Measurements from ENCODE around the gene CFAP44.

The CFAP44 gene

DNA sequence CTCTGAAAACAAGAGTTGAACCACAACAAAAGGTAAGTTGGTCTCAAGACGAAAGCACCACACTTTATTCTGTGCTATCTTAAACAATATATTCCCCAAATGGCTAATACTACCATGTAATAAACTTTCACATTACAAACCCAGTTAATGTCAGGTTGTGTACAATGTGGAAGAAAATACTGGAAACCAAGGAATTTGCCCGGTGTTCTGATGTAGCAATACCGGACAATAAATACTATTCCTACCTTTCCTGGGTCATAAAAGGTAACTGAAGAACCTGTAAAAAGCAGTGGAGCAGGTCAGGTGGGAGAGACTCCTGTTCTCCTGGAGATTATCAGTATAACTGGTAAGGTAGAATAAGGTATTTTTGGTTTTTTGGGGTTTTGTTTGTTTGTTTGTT, 3.9 kb downstream of the CFAP44 start:
- Histone ChIP-seq H3K9ac (ENCODE audit: low read depth, low read length) (no peak overlapping the region), H3K27ac (ENCODE audit: low read length) (no peak overlapping the region), H3K27me3 (ENCODE audit: insufficient read depth, low read length) (no peaks in the 10 kb centered on the region), H3K4me1 (ENCODE audit: insufficient read depth, low read length) (no peaks in the 10 kb centered on the region), H3K4me3 (ENCODE audit: low read length) (no peak overlapping the region), H3K36me3 (ENCODE audit: insufficient read depth, low read depth, low read length) (no peaks in the 10 kb centered on the region), H3K9me3 (ENCODE audit: insufficient read depth, low read depth, low read length) (no peaks in the 10 kb centered on the region)

DNA sequence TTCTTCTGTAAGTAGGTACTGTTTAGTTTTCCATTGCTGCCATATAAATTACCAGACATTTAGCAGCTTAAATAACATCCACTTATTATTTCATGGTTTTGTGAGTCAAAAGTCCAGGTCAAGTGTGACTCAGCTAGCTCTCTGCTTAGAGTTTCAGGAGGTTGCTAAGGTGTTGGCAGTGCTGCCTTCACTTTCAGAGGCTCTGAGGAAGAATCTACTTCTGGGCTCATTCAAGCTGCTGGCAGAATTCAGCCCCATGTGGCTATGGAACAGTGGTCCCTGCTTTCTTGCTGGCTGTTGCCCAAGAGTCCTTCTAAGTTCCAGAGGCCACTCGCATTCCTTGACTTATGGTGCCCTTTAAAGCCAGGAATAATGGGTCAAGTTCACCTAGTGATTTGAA, 4.5 kb downstream of the CFAP44 start:
- H3K9ac ChIP-seq (ENCODE audit: low read depth, low read length): no peak overlapping the region
- H3K9me3 ChIP-seq (ENCODE audit: insufficient read depth, low read depth, low read length): no peaks in the 10 kb centered on the region
- no peaks in the 10 kb centered on the region for H3K36me3 ChIP-seq (ENCODE audit: insufficient read depth, low read depth, low read length)
- H3K4me1 ChIP-seq (ENCODE audit: insufficient read depth, low read length): no peaks in the 10 kb centered on the region
- no peak overlapping the region for H3K4me3 ChIP-seq (ENCODE audit: low read length)
- H3K27ac ChIP-seq (ENCODE audit: low read length): no peak overlapping the region
- H3K27me3 ChIP-seq (ENCODE audit: insufficient read depth, low read length): no peaks in the 10 kb centered on the region

DNA sequence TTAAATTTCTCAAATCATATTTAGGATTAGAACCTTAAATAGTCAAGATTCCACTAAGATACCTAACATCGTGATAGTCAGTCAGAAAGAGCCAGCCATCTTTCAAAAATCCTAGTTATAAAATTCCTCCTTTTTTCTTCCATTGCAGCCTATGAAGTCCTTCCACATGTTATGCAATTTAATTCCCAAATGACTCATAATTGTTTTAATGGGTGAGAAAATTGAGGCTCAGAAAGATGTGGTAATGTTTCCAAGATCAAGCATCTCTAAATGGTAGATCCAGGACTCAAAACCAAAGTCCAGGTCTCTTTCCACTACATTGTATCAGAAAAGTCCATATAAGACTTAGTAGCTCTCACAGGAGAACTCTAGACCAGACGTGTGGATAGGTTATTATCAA, 9.5 kb downstream of the CFAP44 start:
- Histone ChIP-seq H3K36me3 (ENCODE audit: insufficient read depth, low read depth, low read length) (peaks cover 3% of the 10 kb centered on the region; the same call in 1 of the 2 replicates), H3K27me3 (ENCODE audit: insufficient read depth, low read length) (no peaks in the 10 kb centered on the region), H3K9ac (ENCODE audit: low read depth, low read length) (no peak overlapping the region), H3K4me1 (ENCODE audit: insufficient read depth, low read length) (no peaks in the 10 kb centered on the region), H3K4me3 (ENCODE audit: low read length) (no peak overlapping the region), H3K27ac (ENCODE audit: low read length) (no peak overlapping the region), H3K9me3 (ENCODE audit: insufficient read depth, low read depth, low read length) (no peaks in the 10 kb centered on the region)

DNA sequence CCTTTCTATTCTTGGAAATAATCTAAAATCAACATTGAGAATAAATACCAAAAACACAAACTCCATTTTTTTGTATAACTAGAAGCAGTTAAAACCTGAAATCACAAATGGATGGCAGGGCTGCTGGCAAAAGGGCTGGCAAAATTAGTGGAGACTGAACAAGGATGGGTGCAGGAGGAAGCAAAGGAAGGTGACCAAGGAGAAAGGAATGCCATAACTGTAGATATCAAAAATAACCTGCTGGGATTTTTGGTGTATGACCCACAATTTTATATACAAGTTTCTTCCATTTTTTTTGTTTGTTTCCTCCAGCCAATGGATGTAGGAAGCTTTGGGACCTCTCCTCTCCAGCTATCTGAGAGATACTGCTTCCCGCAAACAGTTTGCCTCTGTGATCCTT, 12.7 kb downstream of the CFAP44 start:
- no peaks in the 10 kb centered on the region for H3K27me3 ChIP-seq (ENCODE audit: insufficient read depth, low read length)
- no peak overlapping the region for H3K4me3 ChIP-seq (ENCODE audit: low read length)
- no peaks in the 10 kb centered on the region for H3K9me3 ChIP-seq (ENCODE audit: insufficient read depth, low read depth, low read length)

DNA sequence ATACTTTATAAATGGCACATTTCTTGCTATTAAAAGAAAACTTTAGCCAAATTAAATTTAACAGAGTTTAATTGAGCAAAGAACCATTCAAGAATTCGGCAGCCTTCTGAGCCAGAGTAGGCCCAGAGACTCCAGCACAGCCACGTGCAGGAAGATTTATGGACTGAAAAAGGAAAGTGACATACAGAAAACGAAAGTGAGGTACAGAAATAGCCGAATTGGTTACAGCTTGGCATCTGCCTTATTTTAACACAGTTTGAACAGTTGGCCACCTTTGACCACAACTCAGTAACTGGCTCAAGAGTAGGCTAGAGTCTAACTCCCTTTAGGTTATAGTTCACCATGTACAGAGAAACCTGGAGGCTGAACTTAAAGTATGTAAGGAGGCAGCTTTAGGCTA, 17.6 kb downstream of the CFAP44 start:
- H3K4me1 ChIP-seq (ENCODE audit: insufficient read depth, low read length): no peaks in the 10 kb centered on the region
- H3K27me3 ChIP-seq (ENCODE audit: insufficient read depth, low read length): no peaks in the 10 kb centered on the region
- no peaks in the 10 kb centered on the region for H3K9me3 ChIP-seq (ENCODE audit: insufficient read depth, low read depth, low read length)
- H3K4me3 ChIP-seq (ENCODE audit: low read length): no peak overlapping the region
- H3K27ac ChIP-seq (ENCODE audit: low read length): no peak overlapping the region
- peaks cover 17% of the 10 kb centered on the region; the same call in 1 of the 2 replicates for H3K36me3 ChIP-seq (ENCODE audit: insufficient read depth, low read depth, low read length)
- H3K9ac ChIP-seq (ENCODE audit: low read depth, low read length): no peak overlapping the region

More for the DNA sequence above, 12.7 kb downstream of the CFAP44 start:
- no peaks in the 10 kb centered on the region for H3K4me1 ChIP-seq (ENCODE audit: insufficient read depth, low read length)
- peaks cover 17% of the 10 kb centered on the region; the same call in 1 of the 2 replicates for H3K36me3 ChIP-seq (ENCODE audit: insufficient read depth, low read depth, low read length)
- no peak overlapping the region for H3K27ac ChIP-seq (ENCODE audit: low read length)
- no peak overlapping the region for H3K9ac ChIP-seq (ENCODE audit: low read depth, low read length)

DNA sequence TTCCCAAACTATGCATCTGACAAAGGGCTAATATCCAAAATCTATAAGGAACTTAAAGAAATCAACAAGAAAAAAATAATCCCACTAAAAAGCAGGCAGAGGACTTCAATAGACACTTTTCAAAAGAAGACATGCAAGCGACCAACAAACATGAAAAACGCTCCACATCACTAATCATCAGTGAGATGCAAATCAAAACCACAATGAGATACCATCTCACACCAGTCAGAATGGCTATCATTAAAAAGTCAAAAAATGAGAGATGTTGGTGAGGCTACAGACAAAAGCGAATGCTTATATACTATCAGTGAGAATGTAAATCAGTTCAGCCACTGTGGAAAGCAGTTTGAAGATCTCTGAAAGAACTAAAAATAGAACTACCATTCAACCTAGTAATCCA, 20.2 kb downstream of the CFAP44 start:
- H3K36me3 ChIP-seq (ENCODE audit: insufficient read depth, low read depth, low read length): peaks cover 12% of the 10 kb centered on the region
- no peak overlapping the region for H3K9ac ChIP-seq (ENCODE audit: low read depth, low read length)
- peaks cover 9% of the 10 kb centered on the region; the same call in 1 of the 2 replicates for H3K9me3 ChIP-seq (ENCODE audit: insufficient read depth, low read depth, low read length)
- H3K27ac ChIP-seq (ENCODE audit: low read length): no peak overlapping the region
- no peaks in the 10 kb centered on the region for H3K4me1 ChIP-seq (ENCODE audit: insufficient read depth, low read length)
- H3K27me3 ChIP-seq (ENCODE audit: insufficient read depth, low read length): no peaks in the 10 kb centered on the region
- H3K4me3 ChIP-seq (ENCODE audit: low read length): no peak overlapping the region

DNA sequence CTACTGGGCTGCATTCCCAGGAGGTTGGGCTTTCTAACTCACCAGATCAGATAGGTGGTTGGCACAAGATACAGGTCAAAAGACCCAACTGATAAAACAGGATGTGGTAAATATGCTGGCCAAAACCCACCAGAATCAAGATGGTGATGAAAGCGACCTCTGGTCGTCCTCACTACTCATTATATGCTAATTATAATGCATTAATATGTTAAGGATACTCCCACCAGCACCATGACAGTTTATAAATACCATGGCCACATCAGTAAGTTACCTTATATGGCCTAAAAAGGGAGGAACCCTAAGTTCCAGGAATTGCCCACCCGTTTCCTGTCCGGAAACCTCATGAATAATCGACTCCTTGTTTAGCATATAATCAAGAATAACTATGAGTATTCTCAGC, 31.6 kb downstream of the CFAP44 start:
- Histone ChIP-seq H3K27me3 (ENCODE audit: insufficient read depth, low read length) (no peaks in the 10 kb centered on the region), H3K27ac (ENCODE audit: low read length) (no peak overlapping the region), H3K4me1 (ENCODE audit: insufficient read depth, low read length) (no peaks in the 10 kb centered on the region), H3K9me3 (ENCODE audit: insufficient read depth, low read depth, low read length) (peaks cover 20% of the 10 kb centered on the region; the same call in 1 of the 2 replicates), H3K36me3 (ENCODE audit: insufficient read depth, low read depth, low read length) (no peaks in the 10 kb centered on the region), H3K4me3 (ENCODE audit: low read length) (no peak overlapping the region), H3K9ac (ENCODE audit: low read depth, low read length) (no peak overlapping the region)

DNA sequence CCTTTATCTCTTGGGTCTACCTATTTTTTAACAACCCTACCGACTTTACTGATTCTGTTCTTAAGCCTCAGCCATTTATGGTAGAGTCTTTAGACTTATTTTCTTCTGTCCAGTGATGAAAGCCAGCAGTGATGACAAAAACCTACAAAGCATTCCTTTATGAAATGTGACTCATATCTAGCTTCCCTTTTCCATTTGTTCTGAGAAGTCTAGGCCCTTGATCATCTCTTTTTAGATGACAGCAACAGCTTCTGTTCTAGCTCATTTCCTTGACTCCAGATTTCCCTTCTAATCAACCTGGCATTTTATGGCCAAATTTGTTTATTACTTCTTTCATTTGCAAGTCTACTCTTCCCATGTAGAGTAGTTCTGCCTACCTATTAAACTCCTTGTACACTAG, 36.1 kb downstream of the CFAP44 start:
- no peak overlapping the region for H3K27ac ChIP-seq (ENCODE audit: low read length)
- no peaks in the 10 kb centered on the region for H3K36me3 ChIP-seq (ENCODE audit: insufficient read depth, low read depth, low read length)
- H3K9me3 ChIP-seq (ENCODE audit: insufficient read depth, low read depth, low read length): no peaks in the 10 kb centered on the region
- no peaks in the 10 kb centered on the region for H3K27me3 ChIP-seq (ENCODE audit: insufficient read depth, low read length)
- H3K4me1 ChIP-seq (ENCODE audit: insufficient read depth, low read length): no peaks in the 10 kb centered on the region
- H3K9ac ChIP-seq (ENCODE audit: low read depth, low read length): no peak overlapping the region
- no peak overlapping the region for H3K4me3 ChIP-seq (ENCODE audit: low read length)

DNA sequence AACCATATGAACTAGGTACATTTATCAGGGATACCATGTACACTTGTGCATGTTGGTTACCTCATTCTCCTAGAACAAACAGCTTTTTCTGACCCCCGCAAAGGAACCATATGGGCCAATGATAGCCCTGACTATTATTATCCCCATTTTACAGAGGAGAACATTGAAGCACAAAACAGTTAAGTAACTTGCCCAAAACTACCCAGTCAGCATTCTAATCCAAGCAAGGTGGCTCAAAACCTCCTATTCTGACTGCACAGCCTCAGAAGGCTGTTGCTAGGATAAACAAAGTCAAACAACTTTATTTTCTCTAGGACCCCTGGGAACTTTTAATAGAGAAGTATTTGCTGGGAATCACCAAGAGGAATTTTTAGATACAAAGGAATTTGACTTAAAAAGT, 36.7 kb downstream of the CFAP44 start:
- Histone ChIP-seq H3K36me3 (ENCODE audit: insufficient read depth, low read depth, low read length) (no peaks in the 10 kb centered on the region), H3K9me3 (ENCODE audit: insufficient read depth, low read depth, low read length) (no peaks in the 10 kb centered on the region), H3K27me3 (ENCODE audit: insufficient read depth, low read length) (no peaks in the 10 kb centered on the region), H3K27ac (ENCODE audit: low read length) (no peak overlapping the region), H3K4me3 (ENCODE audit: low read length) (no peak overlapping the region), H3K4me1 (ENCODE audit: insufficient read depth, low read length) (no peaks in the 10 kb centered on the region), H3K9ac (ENCODE audit: low read depth, low read length) (no peak overlapping the region)
